Measurements from ENCODE around the gene CCBE1.

- no peak for TF ChIP-seq POLR2A (IDR thresholded peaks at IDR 0.05; ENCODE audit: low read length)
- no peak for TF ChIP-seq GATA1 (IDR thresholded peaks at IDR 0.05; ENCODE audit: low read depth, low read length)
These were observed 141.1 kb downstream of the CCBE1 start for GRCh38 chr18:59555995-59556659.

Measured in erythroblast (primary cell).